ENCODE data around the gene USF2. TPM values are rescaled to one million over a fixed set of nuclear protein-coding genes. Genes with fewer than 3 reads are reported as not detected.
"Not testable (repeated sequence)": the region's sequence is repeated elsewhere in the genome, so short reads cannot be mapped to it uniquely, and the experiment has no call there.

Gene USF2
- polyA plus RNA-seq, 12 donors, result 91.0 to 157 (median 104) TPM; not detected in 1

DNA sequence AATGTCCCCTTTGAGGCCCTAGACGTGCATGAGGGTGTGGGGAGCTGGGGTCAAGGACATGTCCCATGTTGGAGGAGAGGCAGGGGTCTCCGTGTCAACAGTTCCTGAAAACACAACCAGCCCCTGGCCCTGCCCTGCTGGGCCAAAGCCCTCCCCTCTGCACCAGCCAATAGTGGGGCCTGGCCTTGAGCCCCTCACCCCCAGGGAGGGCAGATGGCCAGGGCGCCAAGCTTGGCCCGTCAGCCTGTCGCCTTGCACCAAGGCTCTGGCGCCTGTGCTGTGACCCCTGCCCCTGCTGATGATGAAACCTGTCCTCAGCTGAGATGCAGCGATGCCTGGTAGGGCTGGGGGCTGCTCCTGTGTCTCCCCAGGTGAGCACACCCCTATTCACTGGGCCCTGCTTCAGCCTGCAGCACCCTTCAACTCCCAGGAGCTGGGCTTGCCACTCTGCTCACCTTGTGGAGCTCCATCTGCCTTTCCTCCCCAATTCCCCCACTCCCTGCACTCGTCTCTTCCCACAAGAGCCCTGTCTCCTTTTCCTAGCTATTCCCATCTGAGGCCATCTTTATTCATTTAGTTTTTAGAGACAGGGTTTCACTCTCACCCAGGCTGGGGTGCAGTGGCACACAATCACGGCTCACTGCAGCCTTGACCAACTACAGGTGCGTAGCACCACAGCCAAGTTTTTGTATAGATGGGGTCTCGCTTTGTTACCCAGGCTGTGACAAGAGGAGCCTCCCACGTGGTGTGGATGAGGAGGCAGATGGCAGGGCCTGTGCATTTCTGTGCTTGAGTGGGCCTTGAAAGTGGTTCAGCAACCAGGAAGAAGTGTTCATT is 11.4 kb downstream of the USF2 start:
- no peak for DNase-seq

DNA sequence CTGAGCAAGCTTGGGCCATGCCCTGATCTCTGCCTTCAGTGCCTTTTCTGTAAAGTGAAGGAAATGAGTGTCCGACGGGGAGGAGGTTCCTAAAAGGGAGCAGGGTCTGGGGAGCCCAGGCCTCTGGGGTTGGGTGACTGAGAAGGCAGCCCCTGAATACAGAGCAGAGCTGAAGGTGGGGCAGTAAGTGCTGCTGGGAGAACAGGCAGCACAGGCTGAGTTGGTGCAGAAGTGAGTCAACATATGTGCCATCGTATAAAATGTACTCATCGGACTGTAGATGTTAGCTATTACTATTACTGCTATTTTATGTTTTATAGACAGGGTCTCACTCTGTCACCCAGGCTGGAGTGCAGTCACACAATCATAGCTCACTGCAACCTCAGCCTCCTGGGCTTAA is 12.5 kb downstream of the USF2 start:
- DNase-seq, result no peak

DNA sequence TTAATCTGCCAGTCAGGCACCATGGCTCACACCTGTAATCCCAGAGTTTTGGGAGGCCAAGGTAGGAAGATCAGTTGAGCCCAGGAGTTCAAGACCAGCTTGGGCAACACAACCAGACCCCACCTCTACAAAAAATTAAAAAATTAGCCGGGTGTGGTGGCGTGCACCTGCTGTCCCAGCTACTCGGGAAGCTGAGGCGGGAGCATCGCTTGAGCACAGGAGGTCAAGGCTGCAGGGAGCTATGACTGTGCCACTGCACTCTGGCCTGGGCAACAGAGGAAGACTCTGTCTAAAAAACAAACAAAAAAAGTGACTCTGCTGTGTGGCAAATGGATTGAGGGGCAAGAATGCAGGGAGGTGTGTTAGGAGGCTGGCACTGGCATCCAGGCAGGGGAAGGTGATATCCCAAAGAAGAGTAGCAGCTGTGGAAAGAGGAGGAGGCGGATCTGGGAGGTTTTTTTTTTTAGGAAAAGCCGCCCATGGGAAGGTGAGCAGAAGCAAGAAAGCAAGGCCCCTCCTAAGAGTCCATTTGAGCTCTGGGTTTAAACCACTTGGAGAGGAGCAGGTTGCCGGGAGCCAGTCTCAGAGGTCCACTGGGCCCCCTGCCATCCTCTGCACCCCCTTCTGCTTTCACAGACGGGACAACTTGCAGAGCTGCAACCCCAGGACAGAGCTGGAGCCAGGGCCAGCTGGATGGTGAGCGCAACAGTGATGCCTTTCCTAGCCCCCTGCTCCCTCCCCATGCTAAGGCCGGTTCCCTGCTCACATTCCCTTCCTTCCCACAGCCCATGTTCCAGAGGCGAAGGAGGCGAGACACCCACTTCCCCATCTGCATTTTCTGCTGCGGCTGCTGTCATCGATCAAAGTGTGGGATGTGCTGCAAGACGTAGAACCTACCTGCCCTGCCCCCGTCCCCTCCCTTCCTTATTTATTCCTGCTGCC is 15.7 kb downstream of the USF2 start:
- no peak for DNase-seq

DNA sequence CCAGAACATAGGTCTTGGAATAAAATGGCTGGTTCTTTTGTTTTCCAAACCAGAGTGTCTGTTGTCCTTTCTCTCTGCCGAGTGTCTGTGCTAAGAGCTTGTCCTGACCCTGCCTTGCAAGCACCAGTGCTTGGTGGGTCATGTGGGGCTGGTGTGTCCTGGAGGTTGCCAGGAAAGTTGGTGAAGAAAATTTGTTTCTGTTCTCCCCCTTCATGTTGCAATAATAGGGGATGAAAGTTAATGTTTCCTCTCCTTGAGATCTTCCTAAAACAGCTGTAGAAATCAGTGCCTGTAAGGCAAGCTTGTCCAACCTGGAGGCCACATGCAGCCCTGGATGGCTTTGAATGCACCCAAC is 16.3 kb downstream of the USF2 start:
- DNase-seq, result no peak

DNA sequence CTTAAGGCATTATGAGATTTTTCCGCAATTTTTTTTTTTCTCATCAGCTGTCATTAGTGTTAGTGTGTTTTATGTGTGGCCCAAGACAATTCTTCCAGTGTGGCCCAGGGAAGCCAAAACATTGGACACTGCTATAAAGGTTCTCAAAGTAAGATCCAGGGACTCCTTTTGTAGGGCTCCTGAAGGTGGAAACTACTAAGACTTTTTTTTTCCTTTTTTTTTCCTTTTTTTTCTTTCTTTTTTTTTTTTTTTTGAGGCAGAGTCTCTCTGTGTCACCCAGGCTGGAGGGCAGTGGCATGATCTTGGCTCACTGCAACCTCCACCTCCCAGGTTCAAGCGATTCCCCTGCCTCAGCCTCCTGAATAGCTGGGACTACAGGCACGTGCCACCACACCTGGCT is 16.7 kb downstream of the USF2 start:
- DNase-seq, result not testable (repeated sequence)

DNA sequence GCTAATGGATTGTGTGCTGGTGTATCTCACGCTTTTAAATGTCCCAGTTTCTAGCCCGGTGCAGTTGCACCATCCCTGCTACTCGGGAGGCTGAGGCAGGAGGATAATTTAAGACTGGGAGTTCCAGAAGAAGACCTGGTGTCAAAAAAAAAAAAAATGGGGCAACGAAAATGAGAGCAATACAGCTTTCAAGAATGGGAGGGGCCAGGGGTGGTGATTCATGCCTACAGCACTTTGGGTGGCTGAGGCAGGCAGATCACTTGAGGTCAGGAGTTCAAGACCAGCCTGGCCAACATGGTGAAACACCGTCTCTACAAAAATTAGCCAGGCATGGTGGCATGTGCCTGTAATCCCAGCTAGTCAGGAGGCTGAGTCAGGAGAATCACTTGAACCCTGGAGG is 17.3 kb downstream of the USF2 start:
- not testable (repeated sequence) for DNase-seq

DNA sequence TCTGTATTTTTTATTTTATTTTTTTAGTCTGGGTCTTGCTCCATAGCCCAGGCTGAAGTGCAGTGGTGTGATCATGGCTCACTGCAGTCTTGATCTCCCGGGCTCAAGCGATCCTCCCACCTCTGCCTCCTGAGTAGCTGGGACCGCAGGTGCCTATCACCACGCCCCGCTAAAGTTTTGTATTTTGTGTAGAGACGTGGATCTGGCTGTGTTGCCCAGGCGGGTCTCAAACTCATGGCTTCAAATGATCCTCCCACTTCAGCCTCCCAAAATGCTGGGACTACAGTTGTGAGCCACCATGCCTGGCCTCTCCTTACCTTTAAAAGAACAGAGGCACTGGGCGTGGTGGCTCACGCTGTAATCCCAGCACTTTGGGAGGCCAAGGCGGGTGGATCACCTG is 19.0 kb downstream of the USF2 start:
- no peak for DNase-seq

DNA sequence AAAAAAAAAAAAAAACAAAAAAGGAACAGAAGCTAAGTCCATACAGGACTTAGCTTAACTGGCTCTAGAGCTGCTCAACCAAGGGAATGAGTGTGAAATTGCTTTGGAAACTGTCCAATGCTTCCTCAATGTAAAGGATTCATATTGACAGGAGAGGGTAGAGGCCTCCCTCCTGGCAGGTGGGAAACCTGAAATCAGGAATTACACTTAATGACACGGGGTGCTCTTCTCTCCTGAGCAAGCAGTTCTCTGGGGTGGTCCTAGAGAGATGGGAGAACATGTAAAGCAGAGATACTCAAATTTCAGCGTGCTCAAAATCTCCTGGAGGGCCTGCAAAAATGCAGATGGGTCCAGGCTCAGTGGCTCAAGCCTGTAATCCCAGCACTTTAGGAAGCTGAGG is 19.6 kb downstream of the USF2 start:
- no peak for DNase-seq

DNA sequence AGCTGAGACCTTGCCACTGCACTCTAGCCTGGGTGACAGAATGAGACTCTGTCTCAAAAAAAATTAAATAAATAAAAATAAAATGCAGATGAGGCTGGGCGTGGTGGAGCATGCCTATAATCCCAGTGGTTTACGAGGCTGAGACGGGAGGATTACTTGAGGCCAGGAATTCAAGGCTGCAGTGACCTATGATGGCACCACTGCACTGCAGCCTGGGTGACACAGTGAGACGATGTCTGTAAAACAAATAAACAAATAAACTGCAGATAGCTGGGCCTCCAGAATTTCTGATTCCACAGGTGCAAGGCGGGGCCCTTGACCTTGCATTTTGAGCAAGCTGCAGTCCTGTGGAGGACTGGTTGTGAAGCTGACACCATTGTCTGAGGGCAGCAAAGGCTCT is 20.1 kb downstream of the USF2 start:
- DNase-seq, result no peak

DNA sequence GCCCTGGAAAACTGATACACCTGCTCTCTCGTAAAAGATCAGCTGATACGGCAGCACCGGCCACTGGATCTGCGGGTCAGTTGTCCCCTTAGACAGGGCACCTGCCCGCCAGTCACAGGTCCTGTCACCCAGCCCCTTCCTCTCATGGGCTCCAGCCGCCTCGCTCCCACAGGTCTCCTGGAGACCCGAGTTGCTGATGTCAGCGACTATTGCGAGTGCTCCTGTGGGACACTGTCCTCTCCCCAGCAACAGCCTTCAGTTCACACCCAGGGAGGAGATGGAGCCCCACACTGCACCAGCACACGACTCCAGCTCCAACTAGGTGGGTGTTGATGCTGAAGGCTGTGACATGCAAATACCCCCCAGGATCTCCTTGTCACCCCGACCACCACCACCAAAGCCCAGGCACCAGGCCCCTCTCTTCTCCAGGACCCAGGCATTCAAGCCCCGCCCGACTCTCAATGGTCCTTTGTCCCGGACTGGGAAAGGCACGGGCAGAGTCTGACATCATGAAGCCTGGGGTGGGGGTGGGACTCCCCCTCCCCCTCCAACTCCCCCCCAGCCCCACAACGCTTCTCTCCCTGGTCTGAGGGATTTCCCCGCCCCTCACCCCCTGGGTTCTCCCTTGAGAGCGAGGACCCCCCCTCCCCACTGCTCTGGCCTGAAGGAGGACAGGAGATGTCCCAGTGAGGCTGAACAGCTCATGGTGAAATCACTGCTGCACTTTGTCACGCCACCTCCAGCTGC is 21.8 kb downstream of the USF2 start:
- no peak for DNase-seq

DNA sequence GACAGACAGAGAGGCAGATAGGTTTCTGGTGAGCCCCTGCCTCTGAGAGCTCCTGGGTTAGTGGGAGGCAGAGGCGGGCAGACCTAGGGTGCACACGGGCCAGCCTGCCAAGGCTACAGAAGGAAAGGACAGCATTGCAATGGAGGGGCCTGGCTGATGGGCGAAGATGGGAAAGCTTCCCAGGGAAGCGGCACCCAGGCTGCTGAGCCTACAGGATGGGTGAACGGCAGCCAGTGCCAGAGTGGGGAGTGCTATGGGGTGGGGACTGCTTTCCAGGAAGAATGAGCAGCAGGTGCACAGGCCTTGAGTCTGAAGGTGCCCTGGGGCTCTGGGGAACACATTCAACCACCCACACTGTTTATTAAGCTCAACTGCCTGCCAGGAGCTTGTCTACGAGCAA is 22.5 kb downstream of the USF2 start:
- DNase-seq, result no peak

DNA sequence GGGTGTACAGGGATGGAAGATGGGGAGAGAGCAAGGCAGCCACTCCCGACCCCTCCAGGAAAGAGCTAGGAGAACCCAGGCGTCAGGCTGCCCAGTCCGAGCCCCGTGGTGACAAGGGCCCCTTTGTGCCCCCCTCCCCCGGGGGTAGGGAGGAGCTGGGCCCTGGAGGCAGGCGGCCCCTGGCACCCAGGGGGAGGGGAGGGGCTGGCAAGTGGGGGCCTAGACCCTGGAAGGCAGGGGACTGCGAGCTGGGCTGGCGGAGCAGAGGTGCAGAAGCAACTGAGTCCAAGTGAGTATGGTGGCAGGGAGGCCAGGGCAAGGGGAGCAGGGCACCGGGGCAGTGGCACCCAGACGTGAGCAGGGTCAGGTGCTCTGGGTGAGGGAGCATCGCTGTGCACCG is 23.2 kb downstream of the USF2 start, which contains the start of gene MAG:
Gene MAG (plus strand): TSS at position 246 of the 400 bp plus-strand sequence. CDS start 3,248 bp downstream, outside the sequence.
- DNase-seq, result no peak

DNA sequence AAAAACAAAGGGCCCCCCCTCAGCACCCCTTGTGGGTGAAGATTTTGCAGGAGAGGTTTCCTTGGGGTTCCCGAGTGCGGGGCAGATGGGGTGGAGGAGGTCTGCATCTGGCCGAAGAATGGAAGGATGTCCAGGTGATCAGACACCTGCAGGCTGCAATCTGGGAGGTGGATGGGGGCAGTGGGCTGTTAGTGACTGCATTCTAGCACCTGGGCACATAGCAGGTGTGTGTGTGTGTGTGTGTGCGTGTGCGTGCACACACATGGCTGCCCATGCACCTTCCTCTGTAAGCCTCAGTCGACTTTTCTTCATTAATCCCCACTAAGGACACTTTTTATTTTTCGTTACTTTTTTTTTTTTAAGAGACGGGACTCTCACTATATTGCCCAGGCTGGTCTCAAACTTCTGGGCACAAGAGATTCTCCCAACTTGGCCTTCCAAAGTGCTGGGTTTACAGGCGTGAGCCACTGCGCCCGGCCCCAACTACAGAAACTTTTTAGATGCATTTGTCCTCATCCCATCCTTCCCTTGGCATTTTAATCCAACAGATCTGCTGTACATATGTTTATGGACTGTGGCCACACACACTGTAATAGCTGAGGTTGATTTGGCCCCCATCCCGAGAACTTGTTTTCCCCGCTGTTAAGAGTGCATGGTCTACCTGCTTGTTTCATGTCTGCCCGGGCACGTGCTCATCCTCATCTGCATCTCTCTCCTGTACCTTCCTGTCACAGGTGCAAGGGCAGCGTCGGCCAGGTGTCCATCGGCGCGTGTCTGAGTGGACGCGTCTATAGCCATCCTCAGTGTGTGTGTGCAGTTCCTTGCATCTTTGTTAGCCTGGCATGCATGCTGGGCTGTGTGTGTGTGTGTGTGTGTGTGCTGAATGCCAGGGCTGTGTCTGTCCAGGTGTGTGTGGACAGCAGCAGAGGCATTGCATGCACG is 23.9 kb downstream of the USF2 start:
- no peak for DNase-seq

DNA sequence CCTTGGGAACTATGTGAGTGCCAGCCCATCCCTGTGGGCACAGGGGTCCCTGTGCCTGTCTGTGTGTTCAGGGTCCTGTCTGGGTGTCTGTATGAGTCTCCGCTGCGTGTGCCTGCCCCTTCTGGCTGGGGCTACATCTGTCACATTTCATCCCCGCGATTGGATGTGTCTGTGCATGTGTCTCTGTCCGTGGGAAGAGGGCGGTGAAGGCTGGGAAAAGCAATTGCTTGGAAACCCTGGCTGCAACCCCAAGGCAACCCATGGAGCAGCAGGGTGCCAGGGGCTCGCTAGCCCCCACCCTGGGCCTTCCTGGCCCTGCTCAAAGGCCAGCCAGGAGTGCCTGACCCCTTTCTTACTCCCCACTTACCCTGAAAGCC is 24.6 kb downstream of the USF2 start:
- no peak for DNase-seq

DNA sequence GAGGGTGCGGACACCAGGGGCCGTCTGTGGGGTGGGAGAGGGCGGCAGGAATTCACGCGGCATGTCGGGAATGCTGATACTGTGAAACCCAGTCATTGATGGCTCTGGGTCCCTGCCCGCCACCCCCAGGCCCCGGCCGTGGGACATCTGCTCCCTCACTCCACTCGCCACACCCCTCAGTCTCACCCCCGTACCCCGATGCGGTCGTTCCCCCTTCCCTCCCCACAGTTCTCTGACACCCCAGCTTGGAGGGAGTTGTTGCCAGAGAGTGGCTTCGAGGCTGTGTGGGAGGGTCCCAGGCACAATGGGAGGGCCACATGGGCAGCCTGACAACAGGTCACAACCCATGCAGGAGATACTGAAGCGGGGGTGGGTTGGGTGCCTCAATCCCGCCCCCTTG is 25.0 kb downstream of the USF2 start:
- no peak for DNase-seq

DNA sequence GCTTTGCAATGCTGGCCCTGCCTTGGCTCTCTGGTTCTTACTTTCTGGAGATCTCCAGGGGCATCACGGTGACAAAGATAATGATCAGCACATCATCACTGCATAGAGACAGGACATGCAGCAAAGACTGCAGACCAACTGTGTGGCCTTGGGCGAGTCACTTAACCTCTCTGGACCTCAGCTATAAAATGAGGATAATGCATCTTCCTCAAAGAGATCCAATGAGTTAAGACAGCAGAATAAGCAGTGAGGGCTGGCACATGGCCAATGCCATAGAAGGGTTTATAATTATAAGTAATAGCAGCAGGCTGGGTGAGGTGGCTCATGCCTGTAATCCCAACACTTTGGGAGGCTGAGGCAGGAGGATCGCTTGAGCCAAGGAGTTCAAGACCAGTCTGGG is 25.6 kb downstream of the USF2 start:
- DNase-seq, result no peak

DNA sequence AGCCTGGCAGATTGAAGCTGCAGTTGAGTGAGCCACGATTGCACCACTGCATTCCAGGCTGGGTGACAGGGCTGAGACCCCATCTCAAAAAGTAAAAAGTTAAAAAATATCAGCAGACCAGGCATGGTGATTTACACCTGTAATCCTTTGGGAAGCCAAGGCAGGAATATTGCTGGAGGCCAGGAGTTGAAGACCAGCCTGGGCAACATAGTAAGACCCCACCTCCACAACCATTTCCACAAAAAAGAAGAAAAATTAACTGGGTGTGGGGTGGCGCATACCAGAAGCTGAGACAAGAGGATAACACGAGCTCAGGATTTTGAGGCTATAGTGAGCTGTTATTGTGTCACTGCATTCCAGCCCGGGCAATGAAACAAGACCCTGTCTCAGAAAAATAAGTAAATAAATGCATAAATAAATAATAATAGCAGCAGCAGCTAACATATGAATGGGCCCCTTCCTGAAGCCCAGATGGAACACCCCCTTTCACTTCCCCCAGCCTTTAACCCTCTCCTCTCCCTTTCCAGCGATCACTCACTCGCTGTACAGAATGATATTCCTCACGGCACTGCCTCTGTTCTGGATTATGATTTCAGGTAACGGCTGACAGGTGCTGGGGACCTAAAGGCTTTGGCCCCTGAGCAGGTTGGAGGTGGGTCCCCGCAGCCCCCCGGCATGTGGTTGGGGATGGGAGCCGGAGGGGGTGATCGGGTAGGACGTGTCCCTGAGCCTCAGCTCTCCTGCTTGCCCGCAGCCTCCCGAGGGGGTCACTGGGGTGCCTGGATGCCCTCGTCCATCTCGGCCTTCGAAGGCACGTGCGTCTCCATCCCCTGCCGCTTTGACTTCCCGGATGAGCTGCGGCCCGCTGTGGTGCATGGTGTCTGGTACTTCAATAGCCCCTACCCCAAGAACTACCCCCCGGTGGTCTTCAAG is 26.4 kb downstream of the USF2 start:
- no peak for DNase-seq

DNA sequence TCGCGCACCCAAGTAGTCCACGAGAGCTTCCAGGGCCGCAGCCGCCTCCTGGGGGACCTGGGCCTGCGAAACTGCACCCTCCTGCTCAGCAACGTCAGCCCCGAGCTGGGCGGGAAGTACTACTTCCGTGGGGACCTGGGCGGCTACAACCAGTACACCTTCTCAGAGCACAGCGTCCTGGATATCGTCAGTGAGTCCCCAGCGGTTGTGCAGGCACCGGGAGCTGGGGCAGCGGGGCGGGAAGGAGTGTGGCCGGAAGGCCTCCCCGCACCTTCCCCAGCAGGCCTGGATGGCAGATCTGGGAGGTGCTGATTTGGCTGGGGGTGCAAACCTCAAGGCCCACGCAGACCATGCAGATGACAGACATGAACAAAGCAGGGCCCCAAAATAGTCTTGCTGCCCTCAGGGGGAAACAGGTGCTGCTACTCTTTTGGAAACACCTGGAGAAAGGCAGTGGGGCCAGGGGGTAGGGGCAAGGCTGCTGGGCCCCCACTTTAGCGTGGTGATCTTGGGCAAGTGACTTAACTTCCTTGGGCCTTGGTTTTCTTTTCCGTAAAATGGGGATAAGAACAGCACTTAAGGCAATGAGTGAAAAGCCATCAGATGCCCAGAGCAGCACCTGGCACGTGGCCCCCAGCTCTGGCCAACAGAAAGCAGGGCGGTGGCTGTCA is 27.2 kb downstream of the USF2 start:
- no peak for DNase-seq

Measured in muscle of arm (tissue), 12 donors.